ENCODE data around the gene PIP5K1B.

GRCh38 chr9:68728731-68729130, 23.7 kb downstream of the PIP5K1B start:
- TF ChIP-seq CTCF (conservative IDR thresholded peaks at IDR 0.05 in 1 of 2, IDR thresholded peaks at IDR 0.05 in 1 of 2; ENCODE audit: low read depth in 1 of 2, low read length in 2 of 2) (no peak), EZH2 (IDR thresholded peaks at IDR 0.05; ENCODE audit: low read length, missing control alignments) (no peak)

Measured in fibroblast of lung (primary cell).